Measurements from ENCODE around the gene SPIRE1. TPM values are rescaled to one million over a fixed set of nuclear protein-coding genes. Genes with fewer than 3 reads are reported as not detected.

SPIRE1 gene
- total and polyA plus RNA-seq, 7 donors, result 15.5 to 82.3 (median 39.6) TPM

- Histone ChIP-seq H3K4me3 (no peak overlapping the region), H3K36me3 (ENCODE audit: insufficient read depth in 1 of 2, low read depth in 1 of 2) (no peaks in the 10 kb centered on the region), H3K27ac (no peak overlapping the region), H3K4me1 (peaks cover 6% of the 10 kb centered on the region), H3K27me3 (ENCODE audit: insufficient read depth in 3 of 3, low read length in 2 of 3) (peaks cover 0 to 12% (median 0%) of the 10 kb centered on the region in 3 donors), H3K9me3 (no peaks in the 10 kb centered on the region)
- 74 to 84% (median 78%) methylated on average over 3 of the region's 3 CpGs for WGBS, 3 donors
- DNase-seq, result no peak
- TF ChIP-seq, protein P1, sequence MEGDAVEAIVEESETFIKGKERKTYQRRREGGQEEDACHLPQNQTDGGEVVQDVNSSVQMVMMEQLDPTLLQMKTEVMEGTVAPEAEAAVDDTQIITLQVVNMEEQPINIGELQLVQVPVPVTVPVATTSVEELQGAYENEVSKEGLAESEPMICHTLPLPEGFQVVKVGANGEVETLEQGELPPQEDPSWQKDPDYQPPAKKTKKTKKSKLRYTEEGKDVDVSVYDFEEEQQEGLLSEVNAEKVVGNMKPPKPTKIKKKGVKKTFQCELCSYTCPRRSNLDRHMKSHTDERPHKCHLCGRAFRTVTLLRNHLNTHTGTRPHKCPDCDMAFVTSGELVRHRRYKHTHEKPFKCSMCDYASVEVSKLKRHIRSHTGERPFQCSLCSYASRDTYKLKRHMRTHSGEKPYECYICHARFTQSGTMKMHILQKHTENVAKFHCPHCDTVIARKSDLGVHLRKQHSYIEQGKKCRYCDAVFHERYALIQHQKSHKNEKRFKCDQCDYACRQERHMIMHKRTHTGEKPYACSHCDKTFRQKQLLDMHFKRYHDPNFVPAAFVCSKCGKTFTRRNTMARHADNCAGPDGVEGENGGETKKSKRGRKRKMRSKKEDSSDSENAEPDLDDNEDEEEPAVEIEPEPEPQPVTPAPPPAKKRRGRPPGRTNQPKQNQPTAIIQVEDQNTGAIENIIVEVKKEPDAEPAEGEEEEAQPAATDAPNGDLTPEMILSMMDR (IDR thresholded peaks at IDR 0.05), result no peak
- intact Hi-C loops (cut with DNase I), result loop anchor here in 1 of 2 donors (10.0 kb wide), 1 partner anchor 540 kb away; the partner anchor contains the start of gene SEH1L
- no peak for ATAC-seq
Observed at GRCh38 chr18:12405066-12405465, 252.8 kb downstream of the SPIRE1 start.

DNA sequence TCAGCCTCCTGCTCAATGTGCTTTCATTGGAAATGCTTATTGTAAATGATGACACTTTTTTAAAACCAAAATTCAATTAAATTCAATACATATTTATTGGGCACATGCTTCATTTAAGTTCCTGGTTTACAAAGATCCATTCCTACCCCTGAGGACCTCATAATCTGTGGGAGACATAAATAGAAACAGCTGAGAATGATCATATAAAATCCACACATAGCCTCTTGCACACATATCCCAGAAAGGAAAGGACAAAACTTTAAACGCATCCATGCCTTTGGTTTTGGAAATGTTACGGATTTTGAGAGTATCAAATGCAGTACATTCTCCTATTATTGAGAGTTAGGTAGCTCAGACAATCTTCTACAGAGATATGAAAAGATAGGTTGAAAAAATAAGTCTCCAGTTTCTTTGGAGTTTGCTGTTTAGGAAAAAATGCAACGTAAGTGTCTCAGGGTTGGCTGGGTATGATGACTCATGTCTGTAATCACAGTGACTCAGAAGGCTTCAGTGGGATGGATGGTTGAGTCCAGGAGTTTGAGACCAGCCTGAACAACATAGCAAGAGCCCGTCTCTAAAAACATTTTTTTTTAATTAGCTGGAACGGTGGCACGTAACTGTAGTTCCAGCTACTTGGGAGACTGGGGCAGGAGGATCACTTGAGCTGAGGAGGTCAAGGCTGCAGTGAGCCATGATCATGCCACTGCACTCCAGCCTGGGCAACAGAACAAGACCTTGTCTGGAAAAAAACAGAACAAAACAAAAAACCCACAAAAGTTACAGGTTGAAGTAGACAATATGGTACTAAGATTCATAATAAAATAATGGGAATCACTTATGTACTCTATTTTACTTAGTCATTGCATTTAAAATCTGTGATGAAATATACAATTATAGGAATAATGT lies 254.1 kb downstream of the SPIRE1 start:
- Histone ChIP-seq H3K9me3 (no peaks in the 10 kb centered on the region), H3K27ac (no peak overlapping the region), H3K27me3 (ENCODE audit: insufficient read depth in 3 of 3, low read length in 2 of 3) (peaks cover 0 to 19% (median 0%) of the 10 kb centered on the region in 3 donors), H3K36me3 (ENCODE audit: insufficient read depth in 1 of 2, low read depth in 1 of 2) (no peaks in the 10 kb centered on the region), H3K4me1 (no peaks in the 10 kb centered on the region), H3K4me3 (no peak overlapping the region)
- no peak for DNase-seq
- ATAC-seq, result no peak
- intact Hi-C loops (cut with DNase I), result loop anchor here in 1 of 2 donors (10.0 kb wide), 1 partner anchor 541 kb away; the partner anchor contains the start of gene SEH1L
- WGBS, 3 donors, result 50 to 57% (median 54%) methylated on average over 6 of the region's 6 CpGs
- TF ChIP-seq, protein P1 (IDR thresholded peaks at IDR 0.05), result no peak

- intact Hi-C loops (cut with DNase I), result loop anchor here in 1 of 2 donors (10.0 kb wide), 1 partner anchor 543 kb away; the partner anchor contains the start of gene SEH1L
- H3K36me3 ChIP-seq (ENCODE audit: insufficient read depth in 1 of 2, low read depth in 1 of 2), result no peaks in the 10 kb centered on the region
- TF ChIP-seq, protein P1 (IDR thresholded peaks at IDR 0.05), result no peak
- no peaks in the 10 kb centered on the region for H3K4me1 ChIP-seq
- WGBS, 3 donors, result 80 to 83% (median 81%) methylated on average over 9 of the region's 9 CpGs
- no peaks in the 10 kb centered on the region for H3K9me3 ChIP-seq
- H3K4me3 ChIP-seq, result no peak overlapping the region
- no peak overlapping the region for H3K27ac ChIP-seq
- H3K27me3 ChIP-seq (ENCODE audit: insufficient read depth in 3 of 3, low read length in 2 of 3), result peaks cover 0 to 20% (median 0%) of the 10 kb centered on the region in 3 donors
- ATAC-seq (no peak), DNase-seq (no peak)
Observed at GRCh38 chr18:12401881-12402280, 256.0 kb downstream of the SPIRE1 start.

- TF ChIP-seq, protein P1 (IDR thresholded peaks at IDR 0.05), result no peak
- H3K36me3 ChIP-seq (ENCODE audit: insufficient read depth in 1 of 2, low read depth in 1 of 2), result no peaks in the 10 kb centered on the region
- H3K27ac ChIP-seq, result no peak overlapping the region
- H3K27me3 ChIP-seq (ENCODE audit: insufficient read depth in 3 of 3, low read length in 2 of 3), result peaks cover 0 to 10% (median 0%) of the 10 kb centered on the region in 3 donors
- intact Hi-C loops (cut with DNase I), result no loop called here
- H3K9me3 ChIP-seq, result no peaks in the 10 kb centered on the region
- no peak overlapping the region for H3K4me3 ChIP-seq
- no peak for ATAC-seq
- 93 to 95% (median 95%) methylated on average over 5 of the region's 5 CpGs for WGBS, 3 donors
- no peak for DNase-seq
- no peaks in the 10 kb centered on the region for H3K4me1 ChIP-seq
Observed at GRCh38 chr18:12399231-12399630, 258.7 kb downstream of the SPIRE1 start.
